Naive B cell (primary cell): ENCODE data around the gene MCTP1. TPM values are rescaled to one million over a fixed set of nuclear protein-coding genes. Genes with fewer than 3 reads are reported as not detected.

ENCODE experiments used
- ATAC-seq, 2 donors: fragments of 150-1000 bp; cut with Tn5 transposase; 2 replicates each; pipeline ENCODE4 v1.10.0; 2021; ENCODE audit warnings: low read depth in 2 of 2, mild to moderate bottlenecking in 2 of 2, moderate library complexity in 2 of 2
- DNase-seq: peaks from one replicate; pipeline ENCODE4 v3.0.0; 2022
- H3K27ac Mint-ChIP-seq, 6 donors: one replicate each; pipeline ENCODE4 v1.8.0; 2020 to 2022; ENCODE audit warnings: mild to moderate bottlenecking in 6 of 6, mixed read lengths in 6 of 6, moderate library complexity in 5 of 6, inconsistent platforms in 2 of 6
- H3K27me3 Mint-ChIP-seq, 3 donors: one replicate each; pipeline ENCODE4 v1.8.0; 2021 to 2022; ENCODE audit warnings: mixed read lengths in 3 of 3, mild to moderate bottlenecking in 1 of 3
- H3K36me3 Mint-ChIP-seq, 2 donors: one replicate each; pipeline ENCODE4 v1.8.0; 2020 to 2022; ENCODE audit warnings: mixed read lengths in 2 of 2, inconsistent platforms in 1 of 2, mild to moderate bottlenecking in 1 of 2
- H3K4me1 Mint-ChIP-seq, 3 donors: one replicate each; pipeline ENCODE4 v1.8.0; 2020 to 2022; ENCODE audit warnings: mixed read lengths in 3 of 3, inconsistent platforms in 1 of 3, mild to moderate bottlenecking in 1 of 3, moderate library complexity in 1 of 3
- H3K4me3 Mint-ChIP-seq, 8 donors: one replicate each; pipeline ENCODE4 v1.8.0; 2020 to 2022; ENCODE audit warnings: mild to moderate bottlenecking in 8 of 8, mixed read lengths in 8 of 8, moderate library complexity in 8 of 8, inconsistent platforms in 2 of 8
- H3K9me3 Mint-ChIP-seq, 7 donors: one replicate each; pipeline ENCODE4 v1.8.0; 2020 to 2022; ENCODE audit warnings: mixed read lengths in 7 of 7, mild to moderate bottlenecking in 5 of 7, inconsistent platforms in 2 of 7, moderate library complexity in 1 of 7
- polyA plus RNA-seq, 6 donors: library from polyadenylated mRNA; unstranded; fragments of 300-500 nt; fragmentation: Illumina TruSeq; gene quantifications; one replicate each; pipeline ENCODE4 v1.2.3, GENCODE V29; 2021; ENCODE audit warnings: low read depth in 6 of 6

MCTP1 gene
- polyA plus RNA-seq, 6 donors from 2014 or later = 0.39 to 2.3 (median 0.81) TPM

- no peaks in the 10 kb centered on the region for H3K9me3 Mint-ChIP-seq
- no peak overlapping the region for H3K4me3 Mint-ChIP-seq
- no peak overlapping the region for H3K27ac Mint-ChIP-seq
- ATAC-seq (no peak), DNase-seq (no peak)
- no peaks in the 10 kb centered on the region for H3K27me3 Mint-ChIP-seq
- H3K36me3 Mint-ChIP-seq = no peaks in the 10 kb centered on the region
- H3K4me1 Mint-ChIP-seq = peaks cover 6 to 20% (median 16%) of the 10 kb centered on the region in 3 donors
Measured at GRCh38 chr5:95084757-95085156, 200.1 kb downstream of the MCTP1 start.

GRCh38 chr5:95083606-95084005 is 201.3 kb downstream of the MCTP1 start:
- H3K36me3 Mint-ChIP-seq = no peaks in the 10 kb centered on the region
- H3K4me3 Mint-ChIP-seq = no peak overlapping the region
- ATAC-seq (no peak), DNase-seq (no peak)
- no peaks in the 10 kb centered on the region for H3K27me3 Mint-ChIP-seq
- no peaks in the 10 kb centered on the region for H3K9me3 Mint-ChIP-seq
- H3K4me1 Mint-ChIP-seq = peaks cover 6 to 20% (median 16%) of the 10 kb centered on the region in 3 donors
- no peak overlapping the region for H3K27ac Mint-ChIP-seq

- H3K4me1 Mint-ChIP-seq = peaks cover 6 to 14% (median 8%) of the 10 kb centered on the region in 3 donors
- H3K9me3 Mint-ChIP-seq = no peaks in the 10 kb centered on the region
- peak overlapping the region; percentile 38 to 81 (median 60) for H3K4me3 Mint-ChIP-seq
- no peaks in the 10 kb centered on the region for H3K36me3 Mint-ChIP-seq
- ATAC-seq (no peak), DNase-seq (no peak)
- peak overlapping the region in 1 of 6 donors; percentile 69 for H3K27ac Mint-ChIP-seq
- H3K27me3 Mint-ChIP-seq = no peaks in the 10 kb centered on the region
Measured at GRCh38 chr5:95081982-95082381, 202.9 kb downstream of the MCTP1 start.

- DNase-seq (no peak), ATAC-seq (peak in 1 of 2 donors; percentile 58)
- Mint-ChIP-seq H3K36me3 (no peaks in the 10 kb centered on the region), H3K27ac (no peak overlapping the region), H3K27me3 (no peaks in the 10 kb centered on the region), H3K4me1 (peaks cover 6 to 14% (median 8%) of the 10 kb centered on the region in 3 donors), H3K4me3 (peak overlapping the region; percentile 38 to 81 (median 60)), H3K9me3 (no peaks in the 10 kb centered on the region)
Measured at GRCh38 chr5:95081500-95081960, 203.4 kb downstream of the MCTP1 start.

GRCh38 chr5:95080441-95080840 is 204.5 kb downstream of the MCTP1 start:
- Mint-ChIP-seq H3K27ac (no peak overlapping the region), H3K36me3 (no peaks in the 10 kb centered on the region), H3K4me3 (peak overlapping the region in 1 of 8 donors; percentile 38), H3K4me1 (peaks cover 6 to 14% (median 8%) of the 10 kb centered on the region in 3 donors), H3K9me3 (no peaks in the 10 kb centered on the region), H3K27me3 (no peaks in the 10 kb centered on the region)
- DNase-seq (no peak), ATAC-seq (no peak)

GRCh38 chr5:95080030-95080429 is 204.9 kb downstream of the MCTP1 start:
- peaks cover 6 to 16% (median 11%) of the 10 kb centered on the region in 3 donors for H3K4me1 Mint-ChIP-seq
- no peak overlapping the region for H3K27ac Mint-ChIP-seq
- DNase-seq (no peak), ATAC-seq (no peak)
- H3K36me3 Mint-ChIP-seq = no peaks in the 10 kb centered on the region
- H3K27me3 Mint-ChIP-seq = no peaks in the 10 kb centered on the region
- no peaks in the 10 kb centered on the region for H3K9me3 Mint-ChIP-seq
- no peak overlapping the region for H3K4me3 Mint-ChIP-seq

- no peak overlapping the region for H3K27ac Mint-ChIP-seq
- H3K9me3 Mint-ChIP-seq = no peaks in the 10 kb centered on the region
- DNase-seq (no peak), ATAC-seq (no peak)
- no peak overlapping the region for H3K4me3 Mint-ChIP-seq
- H3K27me3 Mint-ChIP-seq = no peaks in the 10 kb centered on the region
- H3K4me1 Mint-ChIP-seq = peaks cover 6 to 16% (median 14%) of the 10 kb centered on the region in 3 donors
- no peaks in the 10 kb centered on the region for H3K36me3 Mint-ChIP-seq
Measured at GRCh38 chr5:95078868-95079267, 206.0 kb downstream of the MCTP1 start.

- DNase-seq = no peak
- Mint-ChIP-seq H3K36me3 (no peaks in the 10 kb centered on the region), H3K27me3 (no peaks in the 10 kb centered on the region), H3K9me3 (peaks cover 0 to 3% (median 0%) of the 10 kb centered on the region in 7 donors), H3K27ac (no peak overlapping the region), H3K4me1 (peaks cover 0 to 15% (median 8%) of the 10 kb centered on the region in 3 donors), H3K4me3 (no peak overlapping the region)
- ATAC-seq = no peak
Measured at GRCh38 chr5:95076395-95077185, 208.3 kb downstream of the MCTP1 start.

GRCh38 chr5:95075111-95075510 is 209.8 kb downstream of the MCTP1 start:
- H3K4me3 Mint-ChIP-seq = no peak overlapping the region
- ATAC-seq = no peak
- peaks cover 0 to 3% (median 0%) of the 10 kb centered on the region in 7 donors for H3K9me3 Mint-ChIP-seq
- H3K4me1 Mint-ChIP-seq = peaks cover 0 to 19% (median 10%) of the 10 kb centered on the region in 3 donors
- no peak overlapping the region for H3K27ac Mint-ChIP-seq
- H3K36me3 Mint-ChIP-seq = no peaks in the 10 kb centered on the region
- no peak for DNase-seq
- H3K27me3 Mint-ChIP-seq = no peaks in the 10 kb centered on the region

GRCh38 chr5:95072281-95072680 is 212.6 kb downstream of the MCTP1 start:
- H3K4me1 Mint-ChIP-seq = peaks cover 4 to 29% (median 19%) of the 10 kb centered on the region in 3 donors
- H3K27ac Mint-ChIP-seq = no peak overlapping the region
- no peaks in the 10 kb centered on the region for H3K36me3 Mint-ChIP-seq
- DNase-seq = no peak
- no peaks in the 10 kb centered on the region for H3K27me3 Mint-ChIP-seq
- no peak for ATAC-seq
- H3K9me3 Mint-ChIP-seq = peaks cover 0 to 3% (median 0%) of the 10 kb centered on the region in 7 donors
- no peak overlapping the region for H3K4me3 Mint-ChIP-seq

GRCh38 chr5:95070866-95071265 is 214.0 kb downstream of the MCTP1 start:
- H3K4me1 Mint-ChIP-seq = peaks cover 4 to 29% (median 19%) of the 10 kb centered on the region in 3 donors
- H3K27me3 Mint-ChIP-seq = no peaks in the 10 kb centered on the region
- H3K9me3 Mint-ChIP-seq = peaks cover 0 to 3% (median 0%) of the 10 kb centered on the region in 7 donors
- H3K27ac Mint-ChIP-seq = peak overlapping the region in 1 of 6 donors; percentile 6
- no peak for DNase-seq
- ATAC-seq = no peak
- H3K4me3 Mint-ChIP-seq = no peak overlapping the region
- no peaks in the 10 kb centered on the region for H3K36me3 Mint-ChIP-seq

- ATAC-seq = no peak
- H3K27ac Mint-ChIP-seq = no peak overlapping the region
- H3K4me1 Mint-ChIP-seq = peaks cover 4 to 29% (median 19%) of the 10 kb centered on the region in 3 donors
- no peak for DNase-seq
- H3K36me3 Mint-ChIP-seq = no peaks in the 10 kb centered on the region
- peaks cover 0 to 3% (median 0%) of the 10 kb centered on the region in 7 donors for H3K9me3 Mint-ChIP-seq
- H3K4me3 Mint-ChIP-seq = no peak overlapping the region
- no peaks in the 10 kb centered on the region for H3K27me3 Mint-ChIP-seq
Measured at GRCh38 chr5:95070453-95070852, 214.4 kb downstream of the MCTP1 start.

- Mint-ChIP-seq H3K4me1 (peaks cover 4 to 25% (median 18%) of the 10 kb centered on the region in 3 donors), H3K9me3 (peaks cover 0 to 3% (median 0%) of the 10 kb centered on the region in 7 donors), H3K27me3 (no peaks in the 10 kb centered on the region), H3K36me3 (no peaks in the 10 kb centered on the region), H3K27ac (peak overlapping the region in 1 of 6 donors; percentile 49), H3K4me3 (no peak overlapping the region)
- DNase-seq (no peak), ATAC-seq (no peak)
Measured at GRCh38 chr5:95069948-95070347, 214.9 kb downstream of the MCTP1 start.

GRCh38 chr5:95069021-95069420 is 215.9 kb downstream of the MCTP1 start:
- Mint-ChIP-seq H3K4me1 (peaks cover 4 to 22% (median 18%) of the 10 kb centered on the region in 3 donors), H3K36me3 (no peaks in the 10 kb centered on the region), H3K27me3 (no peaks in the 10 kb centered on the region), H3K27ac (peak overlapping the region in 1 of 6 donors; percentile 47), H3K9me3 (peaks cover 0 to 3% (median 0%) of the 10 kb centered on the region in 7 donors), H3K4me3 (no peak overlapping the region)
- no peak for DNase-seq
- no peak for ATAC-seq
